H9 (cell line): ENCODE measurements around the gene OPTN. TPM values are rescaled to one million over a fixed set of nuclear protein-coding genes. Genes with fewer than 3 reads are reported as not detected.

ENCODE experiments used
- DNase-seq: peaks from one replicate; pipeline ENCODE4 v3.0.0-alpha.2; 2017
- H2AFZ ChIP-seq: one replicate; pipeline ENCODE4 v1.6.1; 2013; ENCODE audit warnings: mild to moderate bottlenecking, low read length, control low read depth, moderate library complexity
- H2AK5ac ChIP-seq: 2 replicates; pipeline ENCODE4 v1.6.1; 2013; ENCODE audit warnings: low read length, control low read depth, mixed read lengths; ENCODE audit not compliant: insufficient read length
- H2BK120ac ChIP-seq: one replicate; pipeline ENCODE4 v1.6.1; 2013; ENCODE audit warnings: low read depth, mild to moderate bottlenecking, low read length, control low read depth, inconsistent platforms; ENCODE audit not compliant: poor library complexity, severe bottlenecking
- H2BK12ac ChIP-seq: 2 replicates; pipeline ENCODE4 v1.6.1; 2013; ENCODE audit warnings: low read length, control low read depth, mixed read lengths, low read depth; ENCODE audit not compliant: insufficient read length
- H2BK15ac ChIP-seq: 2 replicates; pipeline ENCODE4 v1.6.1; 2013; ENCODE audit warnings: low read depth, low read length, control low read depth
- H2BK20ac ChIP-seq: one replicate; pipeline ENCODE4 v1.6.1; 2013; ENCODE audit warnings: low read depth, mild to moderate bottlenecking, low read length, control low read depth, inconsistent platforms; ENCODE audit not compliant: poor library complexity, severe bottlenecking
- H2BK5ac ChIP-seq: 2 replicates; pipeline ENCODE4 v1.6.1; 2013; ENCODE audit warnings: low read length, control low read depth, mixed read lengths; ENCODE audit not compliant: insufficient read length
- H3K14ac ChIP-seq: 2 replicates; pipeline ENCODE4 v1.6.1; 2013; ENCODE audit warnings: low read length, control low read depth; ENCODE audit not compliant: insufficient read depth
- H3K18ac ChIP-seq: 2 replicates; pipeline ENCODE4 v1.6.1; 2013; ENCODE audit warnings: low read depth, mild to moderate bottlenecking, mixed read lengths, low read length, control low read depth; ENCODE audit not compliant: insufficient read length
- H3K23ac ChIP-seq: 2 replicates; pipeline ENCODE4 v1.6.1; 2013; ENCODE audit warnings: low read length, control low read depth, mixed read lengths, low read depth; ENCODE audit not compliant: insufficient read length
- H3K23me2 ChIP-seq: 2 replicates; pipeline ENCODE4 v1.6.1; 2013; ENCODE audit warnings: low read depth, mild to moderate bottlenecking, mixed read lengths, low read length, control low read depth; ENCODE audit not compliant: insufficient read length, poor library complexity, severe bottlenecking
- H3K27ac ChIP-seq: 2 replicates; pipeline ENCODE4 v1.5.1; 2013; ENCODE audit warnings: low read length, control low read depth, mixed read lengths, low read depth; ENCODE audit not compliant: insufficient read length
- H3K27me3 ChIP-seq: 2 replicates; pipeline ENCODE4 v1.6.1; 2013; ENCODE audit warnings: low read length, control low read depth, inconsistent platforms; ENCODE audit not compliant: insufficient read depth
- H3K4ac ChIP-seq: 2 replicates; pipeline ENCODE4 v1.6.1; 2013; ENCODE audit warnings: low read depth, mild to moderate bottlenecking, control low read depth, inconsistent platforms, low read length, moderate library complexity
- H3K4me1 ChIP-seq: 2 replicates; pipeline ENCODE4 v1.6.1; 2013; ENCODE audit warnings: low read length, control low read depth, inconsistent platforms; ENCODE audit not compliant: insufficient read depth
- H3K4me2 ChIP-seq: 2 replicates; pipeline ENCODE4 v1.6.1; 2013; ENCODE audit warnings: low read length, control low read depth, mixed read lengths; ENCODE audit not compliant: insufficient read length, insufficient read depth
- H3K56ac ChIP-seq: 2 replicates; pipeline ENCODE4 v1.6.1; 2013; ENCODE audit warnings: low read depth, mild to moderate bottlenecking, mixed read lengths, low read length, control low read depth; ENCODE audit not compliant: insufficient read length
- H3K79me1 ChIP-seq: 2 replicates; pipeline ENCODE4 v1.6.1; 2013; ENCODE audit warnings: low read depth, mild to moderate bottlenecking, moderate library complexity, low read length, control low read depth, inconsistent platforms; ENCODE audit not compliant: insufficient read depth, poor library complexity, severe bottlenecking
- H3K79me2 ChIP-seq: 2 replicates; pipeline ENCODE4 v1.6.1; 2013; ENCODE audit warnings: low read length, control low read depth, inconsistent platforms; ENCODE audit not compliant: insufficient read depth
- H3K9ac ChIP-seq: 2 replicates; pipeline ENCODE4 v1.6.1; 2013; ENCODE audit warnings: low read length, control low read depth, mixed read lengths; ENCODE audit not compliant: insufficient read length; ENCODE audit errors: extremely low read depth
- H3K9me3 ChIP-seq: one replicate; pipeline ENCODE4 v1.6.1; 2013; ENCODE audit warnings: low read depth, low read length, inconsistent platforms; ENCODE audit not compliant: control insufficient read depth
- H3T11ph ChIP-seq: one replicate; pipeline ENCODE4 v1.6.1; 2013; ENCODE audit warnings: mild to moderate bottlenecking, low read length, control low read depth, inconsistent platforms
- H4K20me1 ChIP-seq: one replicate; pipeline ENCODE4 v1.6.1; 2013; ENCODE audit not compliant: control insufficient read depth, insufficient read length, insufficient read depth
- H4K5ac ChIP-seq: 2 replicates; pipeline ENCODE4 v1.6.1; 2013; ENCODE audit warnings: low read depth, mild to moderate bottlenecking, mixed read lengths, low read length, control low read depth; ENCODE audit not compliant: insufficient read length
- H4K8ac ChIP-seq: replicated peaks from 2 replicates; pipeline ENCODE4 v1.6.1; 2013; ENCODE audit warnings: low read length, control low read depth, mixed read lengths, low read depth; ENCODE audit not compliant: insufficient read length
- H4K91ac ChIP-seq: 2 replicates; pipeline ENCODE4 v1.6.1; 2013; ENCODE audit warnings: low read depth, mild to moderate bottlenecking, moderate library complexity, mixed read lengths, low read length, control low read depth; ENCODE audit not compliant: insufficient read length
- H3K27ac Mint-ChIP-seq, 3 experiments: 2 replicates in 2 of 3; 3 replicates in 1 of 3; pipeline ENCODE4 v1.8.0; 2020 to 2021; ENCODE audit warnings: mixed read lengths in 3 of 3, mild to moderate bottlenecking in 1 of 3, moderate library complexity in 1 of 3
- H3K27me3 Mint-ChIP-seq: 2 replicates; pipeline ENCODE4 v1.8.0; 2021; ENCODE audit warnings: low read depth, mild to moderate bottlenecking, moderate library complexity, mixed read lengths
- H3K36me3 Mint-ChIP-seq, 3 experiments: 2 replicates in 2 of 3; 3 replicates in 1 of 3; pipeline ENCODE4 v1.8.0; 2020 to 2021; ENCODE audit warnings: low read depth in 3 of 3, mixed read lengths in 3 of 3; ENCODE audit not compliant: insufficient read depth in 1 of 3
- H3K4me1 Mint-ChIP-seq, 2 experiments: 2 replicates each; pipeline ENCODE4 v1.8.0; 2020; ENCODE audit warnings: mixed read lengths in 2 of 2
- H3K4me3 Mint-ChIP-seq, 2 experiments: 2 replicates in 1 of 2; 3 replicates in 1 of 2; pipeline ENCODE4 v1.8.0; 2020 to 2021; ENCODE audit warnings: mild to moderate bottlenecking in 2 of 2, mixed read lengths in 2 of 2, moderate library complexity in 1 of 2
- H3K9me3 Mint-ChIP-seq, 2 experiments: 2 replicates in 1 of 2; 3 replicates in 1 of 2; pipeline ENCODE4 v1.8.0; 2020; ENCODE audit warnings: mild to moderate bottlenecking in 2 of 2, mixed read lengths in 2 of 2, moderate library complexity in 1 of 2
- CTCF ChIP-seq: fragments of 200-600 bp; sonication (generic); conservative IDR thresholded peaks from 3 replicates; pipeline ENCODE4 v1.8.0; 2021; ENCODE audit warnings: antibody characterized with exemption, mild to moderate bottlenecking
- whole genome bisulfite sequencing: extraction: QIAGEN DNeasy Blood & Tissue Kit; methylation state at CpG from one replicate; pipeline ENCODE4 v1.1.7; 2013; ENCODE audit warnings: missing lambda C conversion rate, low lambda C conversion rate, mixed read lengths; ENCODE audit not compliant: insufficient read length; ENCODE audit errors: extremely low coverage; 5-methylcytosine and 5-hydroxymethylcytosine counted together
- total RNA-seq: library from RNA; stranded (reverse); gene quantifications from 2 replicates; pipeline ENCODE4 v1.2.1, GENCODE V29; 2021

The OPTN gene
- total RNA-seq, 1 experiment from 2014 or later = 16.1 TPM

DNA sequence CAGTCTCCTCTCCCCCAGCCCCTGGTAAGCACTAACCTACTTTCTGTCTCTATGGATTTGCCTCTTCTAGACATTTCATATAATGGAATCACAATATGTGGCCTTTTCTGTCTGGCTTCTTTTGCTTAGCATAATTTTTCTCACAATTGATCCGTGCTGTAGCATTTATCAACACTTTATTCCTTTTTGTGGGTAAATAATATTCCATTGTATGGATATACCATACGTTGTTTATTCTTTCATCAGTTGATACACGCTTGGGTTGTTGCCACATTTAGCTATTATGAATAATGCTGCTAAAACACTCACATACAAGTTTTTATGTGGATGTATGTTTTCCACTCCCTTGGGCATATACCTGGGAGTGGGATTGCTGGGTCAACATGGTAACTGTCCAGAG is 87.2 kb downstream of the OPTN start:
- no peak for TF ChIP-seq CTCF
- H3K79me1 ChIP-seq = no peaks in the 10 kb centered on the region
- no peaks in the 10 kb centered on the region for H3K23me2 ChIP-seq
- H2BK20ac ChIP-seq = no peak overlapping the region
- no peak overlapping the region for H3K9ac ChIP-seq
- Mint-ChIP-seq H3K4me1 (no peaks in the 10 kb centered on the region), H3K9me3 (peaks cover 2 to 5% of the 10 kb centered on the region in 2 experiments; a peak in 4 of 5 replicates), H3K27ac (no peak overlapping the region), H3K36me3 (peaks cover 66 to 92% (median 86%) of the 10 kb centered on the region in 3 experiments), H3K27me3 (no peaks in the 10 kb centered on the region), H3K4me3 (no peak overlapping the region)
- no peak overlapping the region for H3K4me2 ChIP-seq
- H2BK12ac ChIP-seq = no peak overlapping the region
- H3K14ac ChIP-seq = no peak overlapping the region
- H4K91ac ChIP-seq = no peak overlapping the region
- H3K4ac ChIP-seq = no peak overlapping the region
- H3K56ac ChIP-seq = no peak overlapping the region
- no peak overlapping the region for H3K18ac ChIP-seq
- H3K27ac ChIP-seq = no peak overlapping the region
- H2BK120ac ChIP-seq = no peak overlapping the region
- no peak overlapping the region for H2BK15ac ChIP-seq
- H2AFZ ChIP-seq = no peak overlapping the region
- WGBS = no CpG with 5 or more reads among the region's 3 CpGs
- no peak overlapping the region for H2BK5ac ChIP-seq
- no peaks in the 10 kb centered on the region for H3K79me2 ChIP-seq
- no peak overlapping the region for H3T11ph ChIP-seq
- H4K5ac ChIP-seq = no peak overlapping the region
- H4K20me1 ChIP-seq = no peaks in the 10 kb centered on the region
- no peak overlapping the region for H4K8ac ChIP-seq
- DNase-seq = no peak
- no peaks in the 10 kb centered on the region for H3K27me3 ChIP-seq
- H3K4me1 ChIP-seq = no peaks in the 10 kb centered on the region
- H3K23ac ChIP-seq = no peak overlapping the region
- H2AK5ac ChIP-seq = no peak overlapping the region
- H3K9me3 ChIP-seq = no peaks in the 10 kb centered on the region

Other genes with a start within 250 kb of the OPTN start
- 2.3 and 2.4 TPM in 2 replicates for gene CCDC3, start 98.5 kb upstream of the OPTN start, total RNA-seq
- gene MCM10, start 61.4 kb downstream of the OPTN start, total RNA-seq = 63.9 and 67.4 TPM in 2 replicates
- not detected in 2 replicates for gene UCMA, start 134.2 kb downstream of the OPTN start, total RNA-seq
- 19.7 and 21.5 TPM in 2 replicates for gene PHYH, start 199.9 kb downstream of the OPTN start, total RNA-seq
- 366 and 387 TPM in 2 replicates for gene SEPHS1, start 248.1 kb downstream of the OPTN start, total RNA-seq